Sigmoid colon (tissue), 7 donors: ENCODE results near the gene ZNF277. TPM values are rescaled to one million over a fixed set of nuclear protein-coding genes. Genes with fewer than 3 reads are reported as not detected.

Experiments used
- DNase-seq: peaks from one replicate; pipeline ENCODE4 v3.0.0-alpha.2; 2019
- H3K27ac ChIP-seq, 4 donors: fragments of 200-600 bp; sonication (generic); one replicate each; pipeline ENCODE4 v1.5.1; 2016 to 2019; ENCODE audit warnings: mild to moderate bottlenecking in 1 of 4
- H3K27me3 ChIP-seq, 3 donors: fragments of 200-600 bp; sonication (generic); one replicate each; pipeline ENCODE4 v1.5.1; 2019; ENCODE audit warnings: mild to moderate bottlenecking in 1 of 3
- H3K36me3 ChIP-seq, 4 donors: fragments of 200-600 bp; sonication (generic); one replicate each; pipeline ENCODE4 v1.5.1; 2016 to 2019
- H3K4me1 ChIP-seq, 4 donors: fragments of 200-600 bp; sonication (generic); one replicate each; pipeline ENCODE4 v1.5.1; 2017 to 2019
- H3K4me3 ChIP-seq, 4 donors: fragments of 200-600 bp; sonication (generic); one replicate each; pipeline ENCODE4 v1.5.1; 2017 to 2019; ENCODE audit warnings: mild to moderate bottlenecking in 2 of 4, moderate library complexity in 1 of 4
- H3K9me3 ChIP-seq, 4 donors: fragments of 200-600 bp in 3 of 4; sonication (generic) in 3 of 4; one replicate each; pipeline versions ENCODE4 v1.5.1 to v1.6.1; 2013 to 2019
- CTCF ChIP-seq, 4 experiments: fragments of 450-650 bp in 3 of 4; fragments of 200-600 bp in 1 of 4; IDR thresholded peaks; one replicate each; pipeline ENCODE4 v1.5.1; 2016 to 2019; ENCODE audit warnings: antibody characterized with exemption in 4 of 4, mild to moderate bottlenecking in 3 of 4, moderate library complexity in 2 of 4
- EP300 ChIP-seq, 4 donors: sonication (generic); formaldehyde crosslinking; IDR thresholded peaks; one replicate each; pipeline ENCODE4 v1.6.1; 2017; ENCODE audit warnings: antibody characterized with exemption in 4 of 4
- POLR2A ChIP-seq, 2 donors: fragments of 450-650 bp; IDR thresholded peaks; one replicate each; pipeline ENCODE4 v1.6.1; 2016; ENCODE audit warnings: antibody characterized with exemption in 2 of 2, mild to moderate bottlenecking in 2 of 2, moderate library complexity in 2 of 2
- POLR2AphosphoS5 ChIP-seq, 4 donors: sonication (generic); formaldehyde crosslinking; IDR thresholded peaks; one replicate each; pipeline ENCODE4 v1.6.1; 2017; ENCODE audit warnings: antibody characterized with exemption in 4 of 4
- WGBS, 2 donors: extraction: QIAGEN DNeasy Blood & Tissue Kit; methylation state at CpG; one replicate each; pipeline ENCODE4 v1.1.7; 2013; 5-methylcytosine and 5-hydroxymethylcytosine counted together
- intact Hi-C: fragments of 100-400 bp; cut with DNase I; formaldehyde crosslinking; loops from one replicate; pipeline ENCODE4 v1.15.1; 2023
- polyA plus RNA-seq, 3 donors: library from polyadenylated mRNA; stranded (reverse); fragments of 200-250 nt; gene quantifications; one replicate each; pipeline ENCODE4 v1.2.3, GENCODE V29; 2013
- total RNA-seq, 4 donors: library from RNA; depleted of rRNA; stranded (reverse); fragments of >200 nt; gene quantifications; one replicate each; pipeline ENCODE4 v1.1.0, GENCODE V29; 2016
- donor health status: healthy with polysubstance abuse.
- donor health status: Bipolar disorder and iron deficiency.
- donor health status: healthy.

Gene ZNF277
- total and polyA plus RNA-seq, 7 donors = 15.8 to 49.3 (median 39.0) TPM

GRCh38 chr7:112371701-112372100 lies 165.2 kb downstream of the ZNF277 start:
- H3K4me3 ChIP-seq = no peak overlapping the region
- H3K9me3 ChIP-seq = no peaks in the 10 kb centered on the region
- H3K27me3 ChIP-seq = no peaks in the 10 kb centered on the region
- peaks cover 0 to 5% (median 0%) of the 10 kb centered on the region in 4 donors for H3K4me1 ChIP-seq
- 61 to 65% methylated on average over 2 of the region's 2 CpGs for WGBS, 2 donors
- TF ChIP-seq CTCF (IDR thresholded peaks at IDR 0.05) = no peak
- TF ChIP-seq EP300 (IDR thresholded peaks at IDR 0.05) = no peak
- TF ChIP-seq POLR2AphosphoS5 (IDR thresholded peaks at IDR 0.05) = no peak
- no peak for TF ChIP-seq POLR2A (IDR thresholded peaks at IDR 0.05)
- no peaks in the 10 kb centered on the region for H3K36me3 ChIP-seq
- no peak overlapping the region for H3K27ac ChIP-seq
- intact Hi-C loops = no loop called here
- DNase-seq = no peak

DNA sequence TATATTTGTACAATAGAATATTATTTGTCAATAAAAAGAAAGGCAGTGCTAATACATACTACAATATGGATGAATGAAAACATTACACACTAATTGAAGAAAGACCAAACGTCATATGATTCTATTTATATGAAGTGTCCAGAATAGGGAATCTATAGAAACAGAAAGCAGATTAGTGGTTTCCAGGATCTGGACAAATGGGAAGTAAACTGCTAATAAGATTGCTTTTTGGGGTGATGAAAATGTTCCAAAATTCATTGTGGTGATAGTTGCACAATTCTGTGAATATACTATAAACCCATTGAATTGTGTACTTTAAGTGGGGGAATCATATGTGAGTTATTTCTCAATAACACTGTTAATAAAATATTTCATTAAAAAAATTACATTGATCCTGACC lies 165.6 kb downstream of the ZNF277 start:
- Histone ChIP-seq H3K4me3 (no peak overlapping the region), H3K36me3 (no peaks in the 10 kb centered on the region), H3K27me3 (no peaks in the 10 kb centered on the region), H3K4me1 (peaks cover 0 to 5% (median 0%) of the 10 kb centered on the region in 4 donors), H3K27ac (no peak overlapping the region), H3K9me3 (no peaks in the 10 kb centered on the region)
- intact Hi-C loops = no loop called here
- TF ChIP-seq EP300 (IDR thresholded peaks at IDR 0.05) = no peak
- no peak for TF ChIP-seq POLR2A (IDR thresholded peaks at IDR 0.05)
- TF ChIP-seq POLR2AphosphoS5 (IDR thresholded peaks at IDR 0.05) = no peak
- no peak for TF ChIP-seq CTCF (IDR thresholded peaks at IDR 0.05)
- no peak for DNase-seq
- 33 to 61% methylated on average over 1 of the region's 1 CpG for WGBS, 2 donors

DNA sequence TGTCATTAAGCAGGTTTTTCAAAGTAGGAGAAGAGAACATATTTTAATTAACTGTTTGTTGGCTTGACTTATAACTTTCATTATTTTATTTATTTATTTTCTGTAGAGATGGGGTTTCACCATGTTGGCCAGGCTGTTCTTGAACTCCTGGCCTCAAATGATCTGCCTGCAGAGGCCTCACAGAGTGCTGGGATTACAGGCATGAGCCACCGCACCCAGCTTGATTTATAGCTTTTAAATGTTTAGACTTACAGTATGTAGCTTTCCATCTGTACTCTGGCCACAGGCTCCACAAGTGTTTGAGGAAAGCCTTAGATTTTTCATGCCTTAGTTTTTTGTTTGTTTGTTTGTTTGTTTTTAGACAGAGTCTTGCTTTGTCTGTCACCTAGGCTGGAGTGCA lies 171.1 kb downstream of the ZNF277 start:
- H3K4me1 ChIP-seq = no peaks in the 10 kb centered on the region
- intact Hi-C loops = no loop called here

GRCh38 chr7:112381311-112382091 lies 175.0 kb downstream of the ZNF277 start:
- no peaks in the 10 kb centered on the region for H3K36me3 ChIP-seq
- no peak for DNase-seq
- H3K27ac ChIP-seq = no peak overlapping the region
- H3K4me3 ChIP-seq = no peak overlapping the region
- H3K27me3 ChIP-seq = no peaks in the 10 kb centered on the region
- H3K4me1 ChIP-seq = no peaks in the 10 kb centered on the region
- WGBS, 2 donors = 84 to 91% methylated on average over 5 of the region's 5 CpGs
- intact Hi-C loops = no loop called here
- TF ChIP-seq POLR2AphosphoS5 (IDR thresholded peaks at IDR 0.05) = no peak
- H3K9me3 ChIP-seq = no peaks in the 10 kb centered on the region

More for the DNA sequence above, 171.1 kb downstream of the ZNF277 start:
- no peaks in the 10 kb centered on the region for H3K9me3 ChIP-seq
- H3K4me3 ChIP-seq = no peak overlapping the region
- TF ChIP-seq CTCF (IDR thresholded peaks at IDR 0.05) = no peak
- no peak for TF ChIP-seq EP300 (IDR thresholded peaks at IDR 0.05)
- TF ChIP-seq POLR2A (IDR thresholded peaks at IDR 0.05) = no peak
- TF ChIP-seq POLR2AphosphoS5 (IDR thresholded peaks at IDR 0.05) = no peak
- DNase-seq = no peak
- no peaks in the 10 kb centered on the region for H3K27me3 ChIP-seq
- WGBS, 2 donors = 64 to 67% methylated on average over 1 of the region's 1 CpG
- no peak overlapping the region for H3K27ac ChIP-seq
- no peaks in the 10 kb centered on the region for H3K36me3 ChIP-seq

GRCh38 chr7:112383671-112384417 lies 177.3 kb downstream of the ZNF277 start:
- Histone ChIP-seq H3K27ac (no peak overlapping the region), H3K9me3 (no peaks in the 10 kb centered on the region), H3K36me3 (no peaks in the 10 kb centered on the region), H3K4me3 (no peak overlapping the region), H3K4me1 (no peaks in the 10 kb centered on the region), H3K27me3 (no peaks in the 10 kb centered on the region)
- DNase-seq = no peak
- WGBS, 2 donors = 69 to 77% methylated on average over 11 of the region's 11 CpGs
- intact Hi-C loops = no loop called here
- TF ChIP-seq POLR2AphosphoS5 (IDR thresholded peaks at IDR 0.05) (no peak), POLR2A (IDR thresholded peaks at IDR 0.05) (no peak), CTCF (IDR thresholded peaks at IDR 0.05) (no peak), EP300 (IDR thresholded peaks at IDR 0.05) (no peak)
